Uterus (tissue), 4 donors: ENCODE data around the gene GPR183. TPM values are rescaled to one million over a fixed set of nuclear protein-coding genes. Genes with fewer than 3 reads are reported as not detected.

Experiments used
- DNase-seq, 2 donors: peaks; one replicate each; pipeline ENCODE4 v3.0.0-alpha.2; 2019 to 2020
- H3K27ac ChIP-seq, 2 donors: fragments of 200-600 bp; sonication (generic); 1 replicate in 1 of 2; 2 replicates in 1 of 2; pipeline ENCODE4 v1.5.1; 2016 to 2018
- H3K27me3 ChIP-seq, 2 donors: fragments of 200-600 bp; sonication (generic); one replicate each; pipeline ENCODE4 v1.5.1; 2018 to 2019; ENCODE audit warnings: control low read depth in 1 of 2
- H3K36me3 ChIP-seq, 2 donors: fragments of 200-600 bp; sonication (generic); one replicate each; pipeline ENCODE4 v1.5.1; 2019; ENCODE audit warnings: control low read depth in 1 of 2
- H3K4me1 ChIP-seq, 2 donors: fragments of 200-600 bp; sonication (generic); one replicate each; pipeline ENCODE4 v1.5.1; 2018 to 2019; ENCODE audit warnings: control low read depth in 1 of 2
- H3K4me3 ChIP-seq, 2 donors: fragments of 200-600 bp; sonication (generic); 1 replicate in 1 of 2; 2 replicates in 1 of 2; pipeline ENCODE4 v1.5.1; 2018 to 2019; ENCODE audit warnings: mild to moderate bottlenecking in 1 of 2
- H3K9me3 ChIP-seq, 2 donors: fragments of 200-600 bp; sonication (generic); one replicate each; pipeline ENCODE4 v1.5.1; 2019; ENCODE audit warnings: control low read depth in 1 of 2
- CTCF ChIP-seq, 4 experiments: fragments of 200-600 bp in 2 of 4; fragments of 450-650 bp in 2 of 4; sonication (generic) in 2 of 4; IDR thresholded peaks; one replicate each; pipeline ENCODE4 v1.5.1; 2016 to 2019; ENCODE audit warnings: antibody characterized with exemption in 4 of 4, mild to moderate bottlenecking in 2 of 4, moderate library complexity in 1 of 4
- POLR2A ChIP-seq, 2 donors: fragments of 450-650 bp; IDR thresholded peaks; one replicate each; pipeline ENCODE4 v1.6.1; 2016; ENCODE audit warnings: antibody characterized with exemption in 2 of 2, mild to moderate bottlenecking in 1 of 2, moderate library complexity in 1 of 2
- intact Hi-C: fragments of 100-400 bp; cut with DNase I; formaldehyde crosslinking; loops from one replicate; pipeline ENCODE4 v1.15.1; 2023; ENCODE audit warnings: low total_unique reads
- total RNA-seq, 4 donors: library from RNA; depleted of rRNA in 3 of 4; stranded (reverse); fragments of >200 nt in 3 of 4; gene quantifications; one replicate each; pipeline versions ENCODE4 v1.1.0 to v1.2.4, GENCODE V29; 2014 to 2023
- donor health status: DM: yes; HTN: yes; CAD: no.

GPR183 gene
- total RNA-seq, 4 donors from 2014 or later, result 2.0 to 10.8 (median 3.8) TPM

DNA sequence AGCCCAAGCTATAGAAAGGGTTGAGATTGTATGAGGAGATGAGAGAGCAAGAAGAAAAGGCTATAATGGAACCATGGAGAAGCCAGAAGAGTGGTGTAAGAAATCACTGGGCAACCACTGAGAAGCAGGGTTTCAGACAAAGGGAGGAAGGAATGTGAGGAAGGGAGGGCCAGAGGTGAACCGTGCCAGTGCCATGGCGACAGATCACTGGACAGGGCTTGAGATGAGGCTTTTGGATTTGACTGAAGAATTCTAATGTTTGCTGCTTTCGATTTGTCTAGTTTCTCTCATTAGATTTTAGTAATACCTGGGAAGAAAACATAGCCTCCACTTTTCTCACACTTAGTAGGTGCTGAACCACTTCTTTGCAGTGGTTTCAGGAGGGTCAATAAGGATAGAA is 6.3 kb upstream of the GPR183 start:
- Histone ChIP-seq H3K4me1 (peaks cover 0 to 13% of the 10 kb centered on the region in 2 donors), H3K36me3 (no peaks in the 10 kb centered on the region), H3K27me3 (no peaks in the 10 kb centered on the region), H3K4me3 (no peak overlapping the region), H3K27ac (peak overlapping the region in 1 of 2 donors; percentile 55), H3K9me3 (no peaks in the 10 kb centered on the region)
- intact Hi-C loops, result no loop called here
- no peak for TF ChIP-seq POLR2A (IDR thresholded peaks at IDR 0.05)
- TF ChIP-seq CTCF (IDR thresholded peaks at IDR 0.05), result no peak
- DNase-seq, result no peak

- no peak overlapping the region for H3K4me3 ChIP-seq
- peak overlapping the region; percentile 55 to 73 for H3K27ac ChIP-seq
- no peaks in the 10 kb centered on the region for H3K36me3 ChIP-seq
- intact Hi-C loops, result no loop called here
- TF ChIP-seq CTCF (IDR thresholded peaks at IDR 0.05) (no peak), POLR2A (IDR thresholded peaks at IDR 0.05) (no peak)
- H3K4me1 ChIP-seq, result peaks cover 0 to 13% of the 10 kb centered on the region in 2 donors
- no peaks in the 10 kb centered on the region for H3K9me3 ChIP-seq
- peak; percentile 63 to 64 for DNase-seq
- no peaks in the 10 kb centered on the region for H3K27me3 ChIP-seq
Observed at GRCh38 chr13:99312493-99312883, 5.3 kb upstream of the GPR183 start.

DNA sequence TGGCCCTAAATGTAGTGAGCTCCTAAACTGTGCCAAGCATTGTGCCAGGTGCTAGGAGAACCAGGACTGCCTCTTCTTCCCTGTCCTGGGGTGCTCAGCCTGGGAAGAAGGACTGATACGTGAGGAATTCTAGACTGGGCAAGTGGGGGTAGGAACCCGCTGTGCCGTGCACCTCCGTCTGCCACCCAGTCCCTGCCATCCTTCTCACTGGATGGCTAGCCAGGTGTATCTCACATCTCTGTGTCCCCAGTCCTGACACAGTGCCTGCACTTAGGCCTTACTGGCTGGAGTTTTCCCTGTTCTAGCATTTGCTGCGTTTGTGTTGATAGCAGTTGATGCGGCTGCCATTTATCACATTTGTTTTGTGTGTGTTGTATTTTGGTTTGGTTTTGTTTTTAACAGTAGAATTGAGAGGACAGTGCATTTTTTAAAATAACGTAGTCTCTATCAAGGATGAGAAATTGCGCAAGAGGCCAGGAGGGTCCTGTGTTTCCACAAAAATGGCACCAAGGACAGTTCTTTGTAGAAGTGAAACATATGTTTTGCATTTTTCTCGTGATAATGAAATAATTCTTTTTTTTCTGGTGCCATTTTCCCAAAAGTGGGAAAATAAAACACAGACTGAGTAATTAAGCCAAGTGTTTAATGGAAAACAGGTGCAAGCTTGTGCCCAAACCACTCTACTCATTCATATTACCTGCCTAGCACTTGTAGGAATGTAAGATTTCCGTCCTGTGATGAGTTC is 4.7 kb upstream of the GPR183 start:
- DNase-seq, result peak; percentile 46 to 50
- intact Hi-C loops, result no loop called here
- no peaks in the 10 kb centered on the region for H3K27me3 ChIP-seq
- peaks cover 0 to 13% of the 10 kb centered on the region in 2 donors for H3K4me1 ChIP-seq
- TF ChIP-seq CTCF (IDR thresholded peaks at IDR 0.05) (no peak), POLR2A (IDR thresholded peaks at IDR 0.05) (no peak)
- H3K4me3 ChIP-seq, result no peak overlapping the region
- no peaks in the 10 kb centered on the region for H3K36me3 ChIP-seq
- no peaks in the 10 kb centered on the region for H3K9me3 ChIP-seq
- H3K27ac ChIP-seq, result peak overlapping the region; percentile 40 to 73

DNA sequence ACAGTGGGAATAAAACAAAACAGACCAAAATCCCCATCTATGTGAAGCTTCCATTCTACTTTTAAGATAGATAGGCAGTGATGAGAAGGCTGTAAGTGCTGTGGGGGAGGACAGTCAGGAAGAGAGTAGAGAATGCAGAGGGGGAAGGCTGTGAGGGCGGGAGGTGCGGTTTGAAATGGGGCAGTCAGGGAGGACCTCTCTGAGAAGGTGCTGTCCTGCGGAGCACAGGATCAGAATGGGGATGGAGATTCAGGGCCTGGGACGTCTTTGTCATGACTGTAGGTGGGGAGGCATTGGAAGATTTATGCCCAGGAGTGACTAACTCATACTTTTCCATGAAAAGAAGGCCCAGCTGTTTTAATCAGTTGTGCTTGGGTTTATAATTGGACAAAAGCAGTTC is 3.9 kb upstream of the GPR183 start:
- H3K9me3 ChIP-seq, result no peaks in the 10 kb centered on the region
- H3K27ac ChIP-seq, result peak overlapping the region; percentile 40 to 73
- H3K4me3 ChIP-seq, result no peak overlapping the region
- DNase-seq, result peak in 1 of 2 donors; percentile 39
- H3K27me3 ChIP-seq, result no peaks in the 10 kb centered on the region
- intact Hi-C loops, result no loop called here
- no peaks in the 10 kb centered on the region for H3K36me3 ChIP-seq
- no peak for TF ChIP-seq CTCF (IDR thresholded peaks at IDR 0.05)
- peaks cover 0 to 13% of the 10 kb centered on the region in 2 donors for H3K4me1 ChIP-seq

- H3K4me3 ChIP-seq, result no peak overlapping the region
- DNase-seq, result no peak
- intact Hi-C loops, result no loop called here
- no peaks in the 10 kb centered on the region for H3K27me3 ChIP-seq
- no peaks in the 10 kb centered on the region for H3K36me3 ChIP-seq
- peak overlapping the region; percentile 40 to 73 for H3K27ac ChIP-seq
- H3K4me1 ChIP-seq, result peaks cover 0 to 13% of the 10 kb centered on the region in 2 donors
- TF ChIP-seq CTCF (IDR thresholded peaks at IDR 0.05), result no peak
- TF ChIP-seq POLR2A (IDR thresholded peaks at IDR 0.05), result no peak
- no peaks in the 10 kb centered on the region for H3K9me3 ChIP-seq
Observed at GRCh38 chr13:99310382-99311031, 3.3 kb upstream of the GPR183 start.
